Fibroblast of lung (primary cell): ENCODE data around the gene GPC5. TPM values are rescaled to one million over a fixed set of nuclear protein-coding genes. Genes with fewer than 3 reads are reported as not detected.
A peak's percentile ranks its signal among the peaks of the same experiment; 100 is the strongest.

Experiments used
- DNase-seq, 2 donors: peaks; one replicate each; pipeline versions ENCODE4 v3.0.0 to v3.0.0-alpha.2; 2010; ENCODE audit warnings: low read depth in 2 of 2
- H2AFZ ChIP-seq: 2 replicates; pipeline ENCODE4 v1.5.1; 2012; ENCODE audit warnings: low read length, control low read depth, inconsistent platforms
- H3K27ac ChIP-seq: 2 replicates; pipeline ENCODE4 v1.5.1; 2011; ENCODE audit warnings: low read length, control low read depth; ENCODE audit not compliant: insufficient read depth
- H3K27me3 ChIP-seq: 2 replicates; pipeline ENCODE4 v1.5.1; 2011; ENCODE audit warnings: mild to moderate bottlenecking, low read length; ENCODE audit not compliant: control insufficient read depth, insufficient read depth
- H3K36me3 ChIP-seq: 2 replicates; pipeline ENCODE4 v1.5.1; 2011; ENCODE audit warnings: low read length; ENCODE audit not compliant: control insufficient read depth, insufficient read depth
- H3K4me1 ChIP-seq: 2 replicates; pipeline ENCODE4 v1.5.1; 2011; ENCODE audit warnings: low read length; ENCODE audit not compliant: control insufficient read depth, insufficient read depth; ENCODE audit errors: extremely low read depth
- H3K4me2 ChIP-seq: 2 replicates; pipeline ENCODE4 v1.5.1; 2011; ENCODE audit warnings: low read length, control low read depth; ENCODE audit not compliant: insufficient read depth; ENCODE audit errors: extremely low read depth
- H3K4me3 ChIP-seq, 4 experiments: fragments of 200-600 bp in 1 of 4; sonication (generic) in 1 of 4; replicated peaks in 1 of 4; 2 replicates each; pipeline ENCODE4 v1.5.1; 2011 to 2016; ENCODE audit warnings: low read length in 4 of 4, low read depth in 3 of 4, mild to moderate bottlenecking in 3 of 4, control low read depth in 2 of 4, inconsistent platforms in 1 of 4, mixed read lengths in 1 of 4; ENCODE audit not compliant: insufficient read depth in 1 of 4; ENCODE audit errors: control extremely low read depth in 1 of 4
- H3K79me2 ChIP-seq: 2 replicates; pipeline ENCODE4 v1.5.1; 2012; ENCODE audit warnings: mild to moderate bottlenecking, low read length, inconsistent platforms; ENCODE audit not compliant: control insufficient read depth, insufficient read depth
- H3K9ac ChIP-seq: 2 replicates; pipeline ENCODE4 v1.5.1; 2011; ENCODE audit warnings: mild to moderate bottlenecking, low read length, control low read depth; ENCODE audit not compliant: insufficient read depth
- H3K9me3 ChIP-seq: 2 replicates; pipeline ENCODE4 v1.5.1; 2012; ENCODE audit warnings: low read depth, low read length; ENCODE audit not compliant: control insufficient read depth, insufficient read depth
- H4K20me1 ChIP-seq: 2 replicates; pipeline ENCODE4 v1.5.1; 2011; ENCODE audit warnings: low read length; ENCODE audit not compliant: control insufficient read depth, insufficient read depth; ENCODE audit errors: extremely low read depth
- CTCF ChIP-seq, 2 donors: IDR thresholded peaks in 1 of 2; conservative IDR thresholded peaks in 1 of 2; 1 replicate in 1 of 2; 2 replicates in 1 of 2; pipeline ENCODE4 v1.5.1; 2011 to 2012; ENCODE audit warnings: low read length in 2 of 2, control low read depth in 1 of 2, inconsistent platforms in 1 of 2, low read depth in 1 of 2, mild to moderate bottlenecking in 1 of 2
- EZH2 ChIP-seq: IDR thresholded peaks from 2 replicates; pipeline ENCODE4 v1.5.1; 2012; ENCODE audit warnings: low read length, control low read depth, mild to moderate bottlenecking; ENCODE audit errors: missing control alignments
- polyA plus RNA-seq, 2 donors: library from polyadenylated mRNA; depleted of rRNA in 1 of 2; stranded (reverse) in 1 of 2; unstranded in 1 of 2; fragments of >200 nt; gene quantifications; 2 replicates each; pipeline ENCODE4 v1.2.1, GENCODE V29; 2011 to 2012; ENCODE audit warnings: missing spikeins in 1 of 2
- total RNA-seq: library from RNA; depleted of rRNA; stranded (reverse); fragments of >200 nt; gene quantifications from 2 replicates; pipeline ENCODE4 v1.2.1, GENCODE V29; 2014

GPC5 gene
- total and polyA plus RNA-seq, 2 donors (not counting 1 experiment from before 2014, with no cell fraction given) = 0.17 TPM; not detected in 1

GRCh38 chr13:91836553-91836952 is 438.1 kb downstream of the GPC5 start:
- Histone ChIP-seq H3K4me3 (no peak overlapping the region), H2AFZ (no peak overlapping the region), H3K9me3 (no peaks in the 10 kb centered on the region), H3K9ac (no peak overlapping the region), H3K4me2 (no peak overlapping the region), H4K20me1 (no peaks in the 10 kb centered on the region), H3K27me3 (no peaks in the 10 kb centered on the region), H3K27ac (no peak overlapping the region), H3K36me3 (no peaks in the 10 kb centered on the region), H3K4me1 (no peaks in the 10 kb centered on the region), H3K79me2 (no peaks in the 10 kb centered on the region)
- no peak for DNase-seq
- TF ChIP-seq CTCF (conservative IDR thresholded peaks at IDR 0.05 in 1 of 2, IDR thresholded peaks at IDR 0.05 in 1 of 2; ENCODE audit: low read depth in 1 of 2, low read length in 2 of 2) (no peak), EZH2 (no peak)

- Histone ChIP-seq H3K9me3 (no peaks in the 10 kb centered on the region), H3K9ac (no peak overlapping the region), H3K4me3 (no peak overlapping the region), H3K4me1 (no peaks in the 10 kb centered on the region), H3K27ac (no peak overlapping the region), H3K79me2 (no peaks in the 10 kb centered on the region), H3K27me3 (no peaks in the 10 kb centered on the region), H2AFZ (no peak overlapping the region), H3K4me2 (no peak overlapping the region), H3K36me3 (no peaks in the 10 kb centered on the region), H4K20me1 (no peaks in the 10 kb centered on the region)
- TF ChIP-seq EZH2 (no peak), CTCF (conservative IDR thresholded peaks at IDR 0.05 in 1 of 2, IDR thresholded peaks at IDR 0.05 in 1 of 2; ENCODE audit: low read depth in 1 of 2, low read length in 2 of 2) (no peak)
- no peak for DNase-seq
Measured at GRCh38 chr13:91845612-91846011, 447.2 kb downstream of the GPC5 start.

GRCh38 chr13:91863699-91864098 is 465.3 kb downstream of the GPC5 start:
- no peak overlapping the region for H3K9ac ChIP-seq
- TF ChIP-seq EZH2 = no peak
- no peak overlapping the region for H3K4me2 ChIP-seq
- H3K27me3 ChIP-seq = no peaks in the 10 kb centered on the region
- H2AFZ ChIP-seq = no peak overlapping the region
- peak in 1 of 2 donors; percentile 14 for DNase-seq
- H3K4me1 ChIP-seq = no peaks in the 10 kb centered on the region
- no peaks in the 10 kb centered on the region for H3K36me3 ChIP-seq
- H4K20me1 ChIP-seq = no peaks in the 10 kb centered on the region
- no peaks in the 10 kb centered on the region for H3K9me3 ChIP-seq
- no peaks in the 10 kb centered on the region for H3K79me2 ChIP-seq
- H3K4me3 ChIP-seq = no peak overlapping the region
- H3K27ac ChIP-seq = no peak overlapping the region
